ENCODE results near the gene PPEF2.
"Not testable (repeated sequence)": the region's sequence is repeated elsewhere in the genome, so short reads cannot be mapped to it uniquely, and the experiment has no call there.

Gene PPEF2

DNA sequence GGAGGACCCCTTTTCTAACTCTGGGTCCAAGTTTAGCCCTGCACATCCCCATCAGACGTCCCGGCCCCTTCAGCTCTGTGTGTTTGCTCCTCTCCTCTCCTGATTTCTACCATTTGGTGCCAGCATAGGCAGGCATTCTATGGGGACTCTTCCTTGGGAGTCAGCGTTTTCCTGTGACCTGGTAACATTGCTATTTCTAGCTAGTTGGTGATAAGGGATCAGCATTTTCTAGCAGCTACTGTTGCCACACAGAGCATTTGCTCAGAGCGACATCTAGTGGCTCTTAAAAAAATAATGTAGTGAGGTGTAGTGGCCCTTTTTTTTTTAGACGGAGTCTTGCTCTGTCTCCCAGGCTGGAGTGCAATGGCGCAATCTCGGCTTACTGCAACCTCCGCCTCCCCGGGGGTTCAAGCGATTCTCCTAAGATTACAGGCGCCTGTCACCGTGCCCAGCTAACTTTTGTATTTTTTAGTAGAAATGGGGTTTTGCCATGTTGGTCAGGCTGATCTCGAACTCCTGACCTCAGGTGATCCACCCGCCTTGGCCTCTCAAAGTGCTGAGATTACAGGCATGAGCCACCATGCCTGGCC, 54.0 kb downstream of the PPEF2 start:
- H3K4me1 ChIP-seq; H3K4me3 ChIP-seq (ENCODE audit: low read depth, low read length); H3K9me3 ChIP-seq; H3K36me3 ChIP-seq; H3K27me3 ChIP-seq: not testable (repeated sequence)
- TF ChIP-seq, protein P1, sequence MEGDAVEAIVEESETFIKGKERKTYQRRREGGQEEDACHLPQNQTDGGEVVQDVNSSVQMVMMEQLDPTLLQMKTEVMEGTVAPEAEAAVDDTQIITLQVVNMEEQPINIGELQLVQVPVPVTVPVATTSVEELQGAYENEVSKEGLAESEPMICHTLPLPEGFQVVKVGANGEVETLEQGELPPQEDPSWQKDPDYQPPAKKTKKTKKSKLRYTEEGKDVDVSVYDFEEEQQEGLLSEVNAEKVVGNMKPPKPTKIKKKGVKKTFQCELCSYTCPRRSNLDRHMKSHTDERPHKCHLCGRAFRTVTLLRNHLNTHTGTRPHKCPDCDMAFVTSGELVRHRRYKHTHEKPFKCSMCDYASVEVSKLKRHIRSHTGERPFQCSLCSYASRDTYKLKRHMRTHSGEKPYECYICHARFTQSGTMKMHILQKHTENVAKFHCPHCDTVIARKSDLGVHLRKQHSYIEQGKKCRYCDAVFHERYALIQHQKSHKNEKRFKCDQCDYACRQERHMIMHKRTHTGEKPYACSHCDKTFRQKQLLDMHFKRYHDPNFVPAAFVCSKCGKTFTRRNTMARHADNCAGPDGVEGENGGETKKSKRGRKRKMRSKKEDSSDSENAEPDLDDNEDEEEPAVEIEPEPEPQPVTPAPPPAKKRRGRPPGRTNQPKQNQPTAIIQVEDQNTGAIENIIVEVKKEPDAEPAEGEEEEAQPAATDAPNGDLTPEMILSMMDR (IDR thresholded peaks at IDR 0.05; ENCODE audit: low read depth, low read length): peak; percentile 77
- DNase-seq: peak; percentile 42

DNA sequence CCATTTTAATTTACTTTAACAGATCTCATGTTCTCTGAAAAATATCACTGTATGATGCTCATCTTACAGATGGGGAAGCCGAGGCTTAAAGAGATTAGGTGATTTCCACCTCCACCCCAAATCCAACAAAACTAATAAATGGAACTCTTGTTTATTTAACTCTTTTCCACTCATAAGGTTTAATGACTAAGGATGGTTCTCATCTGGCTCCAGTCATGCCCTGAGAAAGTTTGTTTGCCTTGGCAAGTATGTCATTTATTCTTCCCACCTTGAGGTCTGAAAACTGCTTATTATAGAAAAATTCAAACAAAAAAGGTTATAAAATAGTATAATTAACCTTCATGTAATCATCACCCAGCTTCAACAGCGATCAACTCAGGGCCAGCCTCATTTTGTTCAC, 56.3 kb downstream of the PPEF2 start:
- no peaks in the 10 kb centered on the region for H3K36me3 ChIP-seq
- TF ChIP-seq, protein P1 (IDR thresholded peaks at IDR 0.05; ENCODE audit: low read depth, low read length): no peak

DNA sequence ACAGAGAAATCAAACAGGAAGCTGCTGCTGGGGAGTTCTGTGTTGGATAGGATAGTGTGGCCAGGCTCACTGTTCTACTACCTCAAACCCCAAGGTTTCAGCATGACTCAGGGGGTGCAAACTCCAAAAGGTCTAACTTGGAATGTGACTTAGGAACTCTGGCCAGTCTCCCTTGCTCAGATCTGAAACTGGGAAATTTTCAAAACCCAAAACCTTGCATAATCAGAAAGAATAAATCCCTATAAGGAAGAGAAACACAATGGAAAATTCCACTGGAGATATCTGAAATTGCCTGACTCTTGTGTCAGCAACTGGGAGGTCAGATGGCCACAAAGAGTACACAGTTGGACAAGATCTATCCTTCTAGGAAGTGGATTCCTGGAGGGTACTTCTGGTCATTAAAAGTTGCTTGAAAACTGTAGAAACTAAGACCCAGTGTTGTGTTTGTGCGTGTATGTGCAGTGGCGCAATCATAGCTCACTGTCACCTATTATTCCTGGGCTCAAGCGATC, 58.0 kb downstream of the PPEF2 start:
- no peaks in the 10 kb centered on the region for H3K9me3 ChIP-seq
- no peaks in the 10 kb centered on the region for H3K36me3 ChIP-seq
- DNase-seq: no peak
- no peaks in the 10 kb centered on the region for H3K27me3 ChIP-seq
- no peak overlapping the region for H3K4me3 ChIP-seq (ENCODE audit: low read depth, low read length)
- TF ChIP-seq, protein P1 (IDR thresholded peaks at IDR 0.05; ENCODE audit: low read depth, low read length): no peak
- no peaks in the 10 kb centered on the region; the same call in 1 of the 2 replicates for H3K4me1 ChIP-seq

More for the DNA sequence above, 56.3 kb downstream of the PPEF2 start:
- Histone ChIP-seq H3K27me3 (no peaks in the 10 kb centered on the region), H3K4me3 (ENCODE audit: low read depth, low read length) (no peak overlapping the region), H3K4me1 (no peaks in the 10 kb centered on the region; the same call in 1 of the 2 replicates), H3K9me3 (no peaks in the 10 kb centered on the region)
- DNase-seq: no peak

DNA sequence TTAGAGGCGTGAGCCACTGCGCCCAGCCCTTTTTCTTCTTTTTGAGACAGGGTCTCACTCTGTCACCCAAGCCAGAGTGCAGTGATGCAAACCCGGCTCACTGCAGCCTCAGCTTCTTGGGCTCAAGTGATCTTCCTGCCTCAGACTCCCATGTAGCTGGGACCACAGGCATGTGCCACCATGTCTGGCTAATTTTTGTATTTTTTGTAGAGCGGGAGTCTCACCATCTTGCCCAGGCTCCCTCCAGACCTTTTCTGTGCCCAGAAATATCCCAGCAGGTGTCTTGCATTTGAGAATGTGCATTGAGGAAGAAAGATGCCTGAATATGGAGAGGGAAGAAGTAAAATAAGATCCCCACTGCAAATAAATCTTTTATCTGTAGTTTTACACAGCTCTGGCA, 58.7 kb downstream of the PPEF2 start:
- no peaks in the 10 kb centered on the region for H3K36me3 ChIP-seq
- no peaks in the 10 kb centered on the region for H3K27me3 ChIP-seq
- TF ChIP-seq, protein P1 (IDR thresholded peaks at IDR 0.05; ENCODE audit: low read depth, low read length): no peak
- no peak overlapping the region for H3K4me3 ChIP-seq (ENCODE audit: low read depth, low read length)
- H3K4me1 ChIP-seq: no peaks in the 10 kb centered on the region; the same call in 1 of the 2 replicates
- DNase-seq: no peak
- H3K9me3 ChIP-seq: no peaks in the 10 kb centered on the region

DNA sequence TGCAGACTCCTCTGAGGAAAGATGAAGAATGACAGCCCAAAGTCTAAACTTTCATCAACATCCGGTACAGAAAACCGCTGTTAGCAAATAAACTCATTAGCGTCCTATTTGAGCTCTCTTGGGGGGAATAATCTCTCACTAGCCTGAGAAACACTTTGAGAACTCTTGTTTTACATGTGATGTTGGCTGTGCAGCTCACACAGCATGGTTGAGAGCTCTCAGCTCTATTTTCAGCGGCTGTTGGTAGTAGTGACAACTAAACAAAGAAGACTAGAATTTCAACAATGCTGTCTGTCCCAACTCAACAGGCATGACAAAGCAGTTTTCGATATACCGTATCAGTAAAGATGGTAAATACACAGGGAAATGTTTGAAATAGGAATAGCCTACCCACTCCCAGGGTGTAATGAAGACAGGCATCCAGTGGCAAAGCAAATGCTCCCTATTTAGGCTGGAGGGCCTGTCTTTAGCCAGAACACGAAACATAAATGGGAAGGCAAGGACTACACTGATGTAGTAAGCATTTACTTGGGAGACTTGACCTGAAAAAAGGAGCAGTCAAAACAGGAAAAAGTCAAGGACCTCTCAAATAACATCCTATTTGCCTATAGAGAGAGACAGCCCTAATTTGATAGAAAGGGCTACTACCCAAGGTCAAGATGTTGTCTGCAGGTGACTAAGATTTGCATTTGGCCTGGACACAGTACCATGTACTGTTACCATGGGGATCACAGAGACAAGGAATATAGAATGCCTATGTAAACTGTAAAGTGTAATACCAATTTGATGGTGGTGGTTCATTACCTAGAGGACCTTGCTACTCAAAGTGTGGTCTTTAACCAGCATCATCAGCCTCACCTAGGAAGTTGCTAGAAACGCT, 60.4 kb downstream of the PPEF2 start:
- H3K36me3 ChIP-seq: no peaks in the 10 kb centered on the region
- H3K4me1 ChIP-seq: no peaks in the 10 kb centered on the region
- TF ChIP-seq, protein P1 (IDR thresholded peaks at IDR 0.05; ENCODE audit: low read depth, low read length): no peak
- no peaks in the 10 kb centered on the region for H3K27me3 ChIP-seq
- no peak for DNase-seq
- no peaks in the 10 kb centered on the region for H3K9me3 ChIP-seq
- H3K4me3 ChIP-seq (ENCODE audit: low read depth, low read length): no peak overlapping the region

DNA sequence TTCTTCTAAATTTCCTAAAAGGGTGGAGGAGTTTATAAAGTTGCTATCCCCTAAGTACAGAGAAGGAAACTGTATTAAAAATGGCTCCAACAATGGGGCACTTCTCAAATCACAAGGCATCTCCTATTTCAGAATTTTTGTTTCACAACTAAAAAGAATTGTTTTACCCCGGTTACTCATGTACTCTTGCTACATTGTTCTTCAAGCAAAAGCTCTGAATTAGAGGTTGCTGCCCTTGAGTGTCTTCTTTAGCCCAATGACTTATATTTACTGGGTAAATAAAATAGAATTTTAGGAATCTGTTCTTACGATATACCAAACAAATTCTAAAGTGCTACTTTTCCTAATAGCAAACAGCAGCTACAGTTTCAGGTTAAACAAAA, 67.5 kb downstream of the PPEF2 start:
- TF ChIP-seq, protein P1 (IDR thresholded peaks at IDR 0.05; ENCODE audit: low read depth, low read length): no peak

More for the DNA sequence above, 67.5 kb downstream of the PPEF2 start:
- Histone ChIP-seq H3K4me3 (ENCODE audit: low read depth, low read length) (no peak overlapping the region), H3K4me1 (no peaks in the 10 kb centered on the region), H3K36me3 (no peaks in the 10 kb centered on the region), H3K27me3 (no peaks in the 10 kb centered on the region), H3K9me3 (no peaks in the 10 kb centered on the region)
- no peak for DNase-seq
